Activated naive CD4-positive, alpha-beta T cell (primary cell): ENCODE measurements around the gene CACNB2.

Experiments
- DNase-seq, 4 experiments: peaks; one replicate each; lab custom pipeline; 2025; lab: John Stamatoyannopoulos, UW

Gene CACNB2

DNA sequence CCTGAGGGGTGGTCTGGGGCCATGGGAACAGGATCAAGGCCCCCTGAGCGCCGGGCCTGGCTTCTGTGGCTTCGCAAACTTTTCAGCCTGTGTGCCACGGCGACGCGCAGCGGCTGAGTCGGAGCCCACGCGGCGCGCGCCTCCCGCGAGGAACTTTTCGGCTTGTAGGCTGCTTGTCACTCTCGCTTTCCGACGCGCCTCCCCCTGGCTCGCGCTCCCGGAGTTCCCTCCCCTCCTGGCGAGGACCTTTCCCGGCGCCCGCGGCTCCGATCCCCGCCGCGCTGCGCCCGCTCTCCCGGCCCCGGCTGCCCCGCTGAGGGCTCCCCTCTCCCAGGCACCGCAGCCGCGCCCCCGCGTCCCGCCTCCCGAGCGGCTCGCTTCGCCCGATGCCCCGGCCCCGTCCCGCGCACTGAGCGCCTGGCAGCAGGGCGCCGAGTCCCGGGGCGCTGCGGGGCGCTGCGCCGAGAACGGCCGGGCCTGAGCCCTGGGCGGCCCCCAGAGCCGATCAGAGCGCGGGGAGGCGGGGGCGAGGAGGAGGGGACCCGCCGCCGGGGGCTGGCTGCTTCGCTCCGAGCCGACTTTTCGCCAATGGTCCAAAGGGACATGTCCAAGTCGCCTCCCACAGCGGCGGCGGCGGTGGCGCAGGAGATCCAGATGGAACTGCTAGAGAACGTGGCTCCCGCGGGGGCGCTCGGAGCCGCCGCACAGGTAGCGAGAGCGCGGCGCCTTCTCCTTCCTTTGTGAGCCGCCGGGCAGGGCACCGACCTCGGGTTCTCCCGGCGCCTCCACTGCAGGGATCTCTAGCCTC lies at the start of gene CACNB2:
Gene CACNB2, plus strand, starts transcription at position 276 of the 808 bp plus-strand sequence.
- no peak for DNase-seq

DNA sequence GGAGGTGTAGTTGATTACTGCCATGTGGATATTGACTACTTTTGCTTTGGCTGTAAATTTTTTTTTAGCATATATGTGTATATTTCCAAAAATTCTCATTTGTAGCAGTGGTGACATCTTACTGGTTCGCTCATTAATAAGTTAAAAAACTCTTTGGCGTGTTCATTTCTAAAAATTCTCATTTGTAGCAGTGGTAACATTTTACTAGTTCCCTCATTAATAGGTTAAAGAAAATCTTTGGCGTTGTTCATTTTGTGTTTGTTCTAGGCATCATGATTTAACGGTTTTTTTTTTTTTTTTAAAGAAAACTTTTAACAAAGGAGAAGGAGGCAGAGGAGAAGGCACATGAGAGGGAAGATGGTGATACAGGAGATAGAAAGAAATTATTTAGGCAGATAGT lies 45.9 kb upstream of the CACNB2 start:
- DNase-seq: no peak

DNA sequence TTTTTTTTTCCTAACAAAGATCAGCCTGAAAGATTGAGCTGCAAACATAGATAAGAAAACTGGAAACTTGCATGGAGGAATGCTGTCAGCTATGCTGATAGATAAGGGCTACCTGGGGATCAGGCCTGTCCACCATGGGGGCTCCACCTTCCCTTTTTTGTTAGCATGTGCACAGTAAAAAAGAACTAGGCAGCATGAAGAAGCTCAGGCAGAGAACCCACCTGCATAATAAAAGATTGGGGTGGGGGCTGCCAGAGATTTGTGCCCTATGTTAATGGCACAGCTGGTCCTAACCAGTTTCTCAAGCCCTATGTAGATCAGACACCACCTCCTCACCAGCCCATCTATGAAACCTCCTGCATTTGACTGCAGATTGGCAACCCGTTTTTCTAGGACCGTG lies 45.4 kb upstream of the CACNB2 start:
- DNase-seq: no peak

DNA sequence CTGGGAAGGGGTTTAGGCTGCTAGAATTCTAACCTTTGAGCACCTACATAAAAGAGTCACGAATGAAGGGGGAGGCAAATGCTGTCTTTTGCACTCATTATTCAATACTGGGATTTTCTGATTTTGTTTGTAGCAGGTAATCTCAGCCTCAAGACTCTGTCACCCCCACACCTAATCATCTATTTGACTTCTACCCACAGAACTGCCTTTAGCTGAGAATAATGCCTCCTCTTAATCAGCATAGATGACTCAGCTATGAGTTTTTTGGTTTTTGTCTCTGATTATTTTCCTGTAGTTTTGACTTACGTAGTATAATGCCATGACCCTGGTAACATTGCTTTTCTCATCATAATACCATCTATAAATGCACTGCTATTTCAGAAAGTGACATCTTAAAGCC lies 42.7 kb upstream of the CACNB2 start:
- DNase-seq: no peak

DNA sequence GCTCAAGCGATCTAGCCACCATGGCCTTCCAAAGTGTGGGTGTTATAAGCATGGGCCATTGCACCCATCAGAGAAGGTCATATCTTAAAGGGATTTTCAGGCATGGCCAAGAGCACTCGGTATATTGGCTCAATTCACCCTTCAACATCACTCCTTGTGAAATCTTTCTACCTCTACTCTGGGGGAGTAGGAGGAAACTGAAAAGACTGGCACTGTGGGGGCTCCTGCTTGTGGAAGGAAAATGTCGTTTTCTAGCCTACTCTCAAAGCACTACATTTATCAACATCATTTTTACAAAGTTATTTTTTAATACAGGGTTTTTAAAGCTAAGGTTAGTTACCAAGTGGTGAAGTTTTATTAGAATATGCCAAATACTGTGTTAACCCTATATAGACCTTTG lies 42.0 kb upstream of the CACNB2 start:
- no peak for DNase-seq

DNA sequence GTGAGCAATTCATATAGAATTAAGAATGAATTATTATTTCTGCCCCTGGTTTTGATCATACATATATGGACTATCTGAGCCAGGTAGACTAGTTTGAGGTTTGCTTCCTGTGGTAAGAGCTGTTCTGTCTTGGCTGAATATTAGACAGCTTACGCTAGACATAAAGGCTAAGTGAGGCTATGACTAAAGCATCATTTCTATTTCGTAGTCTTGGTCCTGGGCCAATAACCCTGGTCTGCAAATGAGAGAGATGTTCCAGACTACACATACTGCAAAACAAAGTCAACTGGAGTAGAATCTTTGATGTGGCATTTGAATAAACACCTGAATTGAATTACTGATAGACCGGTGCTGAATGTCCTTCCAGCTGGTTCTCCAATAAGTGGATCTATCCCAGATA lies 40.8 kb upstream of the CACNB2 start:
- no peak for DNase-seq

DNA sequence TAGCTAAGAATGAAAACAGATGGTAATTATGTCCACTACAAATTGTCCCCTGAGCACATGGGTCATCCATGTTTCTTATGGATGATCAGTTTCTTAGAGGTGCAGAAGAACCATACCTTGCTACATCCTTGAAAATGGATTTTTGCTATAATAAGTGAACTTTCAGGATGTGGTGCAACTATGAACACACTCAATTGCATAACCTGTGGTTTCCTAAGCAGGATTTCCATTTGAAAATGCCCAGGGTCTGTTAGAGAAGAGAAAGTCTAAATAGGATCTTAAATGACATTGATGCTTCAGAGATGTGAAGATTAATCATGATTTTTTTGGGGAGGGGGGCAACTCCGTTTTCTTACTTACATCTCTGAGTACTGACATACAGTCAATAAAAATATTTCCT lies 39.6 kb upstream of the CACNB2 start:
- DNase-seq: no peak

DNA sequence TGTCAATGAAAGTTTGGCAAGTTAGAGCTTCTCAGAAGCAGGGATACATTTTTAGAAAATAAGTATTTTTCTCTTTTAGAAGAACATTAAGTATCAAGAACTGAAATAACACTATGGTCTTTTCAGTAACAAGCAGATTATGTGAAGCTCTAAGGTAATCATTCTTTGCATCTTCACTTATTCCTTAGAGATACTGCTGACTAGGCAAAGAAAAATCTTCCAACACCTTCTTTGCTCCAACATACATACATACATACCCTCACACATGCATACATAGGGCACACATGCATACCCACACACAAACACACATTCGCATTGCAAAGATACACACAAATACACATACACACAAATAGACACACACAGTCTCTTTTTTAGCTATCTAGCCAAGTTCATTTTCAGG lies 37.8 kb upstream of the CACNB2 start:
- DNase-seq: no peak

DNA sequence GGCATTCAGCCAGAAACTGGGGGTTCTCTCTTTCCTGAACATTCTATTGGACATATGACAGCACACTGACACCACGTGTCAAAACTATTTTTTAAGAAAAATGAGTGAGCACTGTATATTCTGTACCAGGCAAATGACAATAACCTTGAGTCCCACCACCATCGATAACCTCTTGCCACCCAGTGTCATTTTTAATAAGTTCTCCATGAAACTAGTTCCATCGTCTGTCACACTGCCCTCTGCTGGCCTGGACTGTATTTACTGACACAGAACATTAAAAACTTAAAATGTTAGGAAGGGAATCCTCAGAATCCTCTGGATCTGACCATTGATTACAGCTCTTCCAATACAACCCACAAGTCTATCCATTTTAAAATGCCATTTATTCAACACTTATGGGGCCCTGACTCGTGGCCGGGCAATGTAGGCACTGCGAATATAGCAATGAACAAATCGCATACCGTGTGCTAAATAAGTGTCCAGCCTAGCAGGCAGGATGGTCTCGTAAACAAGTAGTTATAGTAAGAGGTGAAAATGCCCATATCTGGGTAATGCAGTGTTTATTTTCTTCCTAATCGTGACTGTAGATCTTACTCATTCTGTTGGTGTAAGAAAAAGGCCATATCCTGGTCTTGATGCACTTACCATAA lies 35.9 kb upstream of the CACNB2 start:
- DNase-seq: peak in 2 of 4 experiments; percentile 1 to 2

DNA sequence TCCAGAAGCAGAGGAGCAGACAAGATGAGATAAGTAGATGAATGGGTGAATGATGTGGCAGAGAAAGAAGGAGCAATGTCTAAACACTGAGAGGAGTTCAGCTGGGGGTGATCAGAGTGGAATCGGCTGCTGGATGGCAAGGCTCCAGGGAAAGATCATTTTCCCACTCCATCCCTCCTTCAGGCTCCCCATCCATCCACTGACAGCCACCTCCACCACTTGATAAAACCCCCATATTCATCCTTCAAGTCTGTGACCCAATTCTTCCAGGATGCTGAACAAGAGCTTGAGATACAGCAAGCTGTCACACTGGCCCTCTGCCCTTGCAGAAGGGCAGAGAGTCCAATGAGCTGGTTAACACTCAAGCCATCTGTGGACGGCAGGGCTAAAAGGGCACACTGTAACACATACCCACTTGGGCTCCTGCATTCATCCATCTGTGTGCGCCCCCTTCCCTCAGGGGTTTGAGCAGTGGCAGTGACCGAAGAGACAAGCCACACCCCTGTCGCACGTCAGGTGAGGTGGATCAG lies 30.8 kb upstream of the CACNB2 start:
- DNase-seq: no peak

DNA sequence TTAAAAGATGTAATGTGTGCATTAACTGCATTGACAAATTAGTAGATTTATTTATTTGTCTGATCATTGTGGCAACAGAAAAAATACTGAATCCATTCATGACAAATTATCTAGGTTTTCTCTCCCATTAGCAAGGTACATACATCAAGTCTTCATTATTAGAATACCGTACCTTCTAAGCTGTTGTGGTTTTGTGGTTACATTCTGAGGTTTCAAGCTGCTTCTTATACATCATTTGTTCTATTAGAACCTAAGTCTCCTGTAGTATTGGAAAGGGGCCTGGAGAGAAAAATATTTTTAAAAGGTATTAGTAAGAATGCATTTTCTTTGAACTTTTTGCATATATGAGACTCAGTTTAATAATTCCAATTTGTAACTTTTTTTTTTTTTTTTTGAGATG lies 26.3 kb upstream of the CACNB2 start:
- DNase-seq: no peak

DNA sequence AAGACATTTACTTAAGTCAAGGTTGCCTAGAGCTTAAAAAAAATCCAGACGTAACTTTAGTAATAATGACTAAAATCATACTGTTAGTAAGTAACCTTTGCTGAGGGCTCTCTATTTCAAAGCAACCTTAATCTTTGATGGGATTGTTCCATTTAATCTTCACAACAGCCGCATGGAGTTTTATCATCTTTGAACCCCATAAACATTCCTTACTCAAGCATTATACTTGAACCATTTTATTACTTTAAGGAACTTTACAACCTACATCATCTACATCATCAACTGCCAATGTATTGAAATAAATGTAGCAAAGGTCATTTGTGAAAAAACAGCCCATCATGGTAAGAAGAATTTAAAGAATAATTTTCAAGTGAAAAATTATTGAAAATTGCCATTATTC lies 22.9 kb upstream of the CACNB2 start:
- DNase-seq: no peak

DNA sequence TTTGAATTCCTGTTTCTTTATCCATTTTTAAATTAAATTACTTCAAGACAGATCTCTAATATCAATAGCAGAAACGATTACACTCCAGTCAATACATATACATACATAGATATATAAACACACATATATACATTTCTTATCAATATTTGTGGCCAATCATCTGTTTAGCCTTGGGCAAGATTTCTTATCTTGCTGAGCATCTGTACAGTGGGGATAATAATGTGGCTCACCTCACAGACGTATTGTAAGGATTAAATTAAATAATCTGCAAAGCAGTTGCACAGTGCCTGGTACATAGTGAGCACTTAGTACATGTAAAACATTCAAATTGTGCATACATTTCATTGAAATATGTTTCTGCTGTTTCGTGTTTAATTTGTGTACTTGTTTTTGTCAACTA lies 17.5 kb upstream of the CACNB2 start:
- DNase-seq: no peak

DNA sequence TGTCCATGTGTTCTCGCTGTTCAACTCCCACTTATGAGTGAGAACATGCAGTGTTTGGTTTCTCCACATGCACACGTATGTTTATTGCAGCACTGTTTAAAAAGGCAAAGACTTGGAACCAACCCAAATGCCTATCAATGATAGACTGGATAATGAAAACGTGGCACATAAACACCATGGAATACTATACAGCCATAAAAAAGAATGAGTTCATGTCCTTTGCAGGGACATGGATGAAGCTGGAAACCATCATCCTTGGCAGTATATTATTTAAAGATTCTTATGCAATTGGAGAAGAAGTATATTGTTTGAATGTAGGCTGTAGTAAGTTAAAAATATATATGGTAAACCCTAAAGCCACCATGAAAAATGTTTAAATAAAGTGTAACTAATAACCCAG lies 7.2 kb upstream of the CACNB2 start:
- no peak for DNase-seq

DNA sequence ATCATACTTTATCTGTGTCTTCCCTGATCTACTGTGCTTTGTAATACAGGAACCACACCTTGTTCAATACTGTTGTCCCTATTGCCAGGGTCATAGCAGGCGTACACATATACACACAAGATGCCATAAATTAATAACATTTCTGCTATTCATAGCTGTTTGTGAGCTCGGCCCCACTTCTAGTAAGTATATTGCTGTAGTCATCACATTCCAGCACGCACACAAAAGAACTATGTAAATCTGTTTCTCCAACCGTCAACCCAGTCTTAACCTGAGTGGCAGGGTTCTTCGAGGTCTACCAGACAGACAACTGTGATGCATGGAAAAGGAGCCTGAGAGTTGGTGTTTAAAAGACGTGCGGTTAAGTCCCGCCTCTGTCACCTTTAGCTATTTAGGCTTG lies 5.7 kb upstream of the CACNB2 start:
- no peak for DNase-seq

DNA sequence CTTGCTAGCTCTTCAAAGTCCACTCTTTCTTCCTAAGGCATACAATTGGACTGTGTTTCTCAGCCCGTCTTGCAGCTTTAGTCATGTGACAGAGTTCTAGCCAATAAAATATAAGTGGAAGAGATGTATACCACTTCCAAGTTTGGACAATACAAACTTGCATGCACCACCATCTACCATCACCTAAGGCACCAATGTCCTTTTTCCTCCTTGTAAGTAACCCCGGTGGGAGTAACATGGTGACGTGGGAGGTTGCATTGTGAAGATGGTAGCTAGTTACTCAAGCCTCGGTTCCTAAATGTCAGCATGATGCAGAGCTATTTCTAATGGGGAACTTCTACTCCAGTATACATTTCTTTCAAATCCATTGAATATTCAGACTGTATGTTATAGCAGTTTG lies 5.3 kb upstream of the CACNB2 start:
- no peak for DNase-seq

DNA sequence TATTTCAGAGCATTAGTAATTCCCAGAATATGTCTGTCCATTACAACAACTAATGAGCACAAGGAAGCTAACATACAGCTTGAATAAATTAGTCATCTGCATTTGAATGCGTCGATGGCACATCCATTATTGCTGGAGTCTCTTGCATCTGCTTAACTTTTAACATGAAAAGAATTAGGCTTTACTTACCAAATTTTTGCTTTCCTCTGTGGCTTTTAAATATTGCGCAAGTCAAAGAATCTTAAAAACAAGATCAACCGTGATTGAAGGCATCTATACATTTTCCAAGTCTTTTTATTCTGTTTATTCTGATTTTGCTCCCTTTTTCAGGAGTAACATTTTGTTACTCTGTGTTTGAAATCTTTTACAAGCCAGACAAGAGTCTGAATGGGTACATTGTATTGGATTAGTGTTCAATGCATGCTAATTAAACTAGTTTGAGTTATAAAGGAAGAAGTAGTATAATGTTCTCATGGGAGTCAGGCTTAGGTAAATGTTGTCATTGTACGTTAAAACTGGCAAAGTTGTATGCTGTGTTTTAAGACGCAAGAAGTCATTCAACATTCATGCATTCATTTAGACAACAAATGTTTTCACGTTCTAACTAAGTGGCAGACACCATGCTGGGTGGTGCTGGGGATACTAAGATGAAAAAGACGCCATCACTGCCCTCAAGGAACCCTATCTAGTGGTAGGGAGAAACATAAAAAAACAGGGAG lies 4.0 kb upstream of the CACNB2 start:
- no peak for DNase-seq

DNA sequence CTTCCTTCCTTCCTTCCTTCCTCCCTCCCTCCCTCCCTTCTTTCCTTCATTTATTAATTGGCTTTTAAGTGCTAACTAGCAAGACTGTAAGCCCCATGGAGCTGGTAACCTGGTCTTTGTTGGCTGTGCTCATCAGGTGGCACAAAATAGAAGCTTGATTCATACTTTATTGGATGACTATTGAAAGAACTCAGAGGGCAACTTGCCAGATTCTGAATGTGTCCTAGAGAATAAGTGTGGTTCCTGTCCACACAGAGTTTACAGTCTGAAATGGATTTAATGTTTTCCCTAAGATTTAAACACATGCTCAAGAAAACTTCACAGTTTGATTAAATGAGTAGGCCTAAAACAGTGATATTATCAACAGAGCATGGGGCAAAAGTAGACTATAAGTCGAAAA lies 3.1 kb upstream of the CACNB2 start:
- no peak for DNase-seq

DNA sequence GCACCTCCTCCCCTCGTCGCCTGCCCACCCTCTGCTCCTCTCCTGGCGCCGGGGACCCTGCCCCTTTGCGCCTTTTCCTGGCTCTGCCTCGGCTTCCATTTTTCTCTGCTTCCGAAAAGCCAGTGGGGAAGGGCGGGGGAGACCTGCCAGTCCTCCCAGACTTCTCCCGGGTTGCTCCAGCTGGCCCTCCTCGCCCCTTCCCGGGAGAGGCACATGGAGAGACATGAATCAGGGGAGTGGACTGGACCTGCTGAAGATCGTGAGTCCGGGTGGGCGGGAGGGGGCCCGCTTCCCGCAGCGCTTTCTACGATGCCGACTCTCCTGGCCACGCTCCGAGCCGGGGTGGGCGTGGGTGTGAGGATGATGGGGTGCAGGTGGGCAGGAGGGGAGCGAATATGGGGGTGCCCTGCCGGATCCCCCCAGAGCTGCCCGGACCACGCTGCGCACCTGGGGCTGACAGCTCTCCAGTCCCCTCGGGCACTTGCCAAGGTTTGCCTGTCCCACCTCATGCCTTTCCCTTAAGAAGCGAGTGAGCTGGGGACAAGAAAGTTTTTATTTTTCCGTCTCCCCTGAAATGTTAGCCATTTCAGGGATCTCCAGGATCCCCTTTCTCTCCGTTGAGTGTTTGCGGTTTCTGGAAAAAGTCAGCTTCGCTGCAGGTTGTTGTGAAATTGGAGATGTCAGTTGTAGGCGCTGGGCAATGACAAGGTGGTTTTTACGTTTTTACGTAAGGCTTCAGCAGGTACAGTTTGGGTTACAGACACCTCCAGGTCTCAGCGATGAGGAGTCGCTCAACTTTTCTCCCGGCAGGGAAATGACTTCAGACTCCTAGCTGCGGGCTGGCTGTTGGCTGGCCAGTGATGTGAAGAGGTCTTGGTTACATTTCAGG lies 977 bp downstream of the CACNB2 start:
- DNase-seq: no peak

DNA sequence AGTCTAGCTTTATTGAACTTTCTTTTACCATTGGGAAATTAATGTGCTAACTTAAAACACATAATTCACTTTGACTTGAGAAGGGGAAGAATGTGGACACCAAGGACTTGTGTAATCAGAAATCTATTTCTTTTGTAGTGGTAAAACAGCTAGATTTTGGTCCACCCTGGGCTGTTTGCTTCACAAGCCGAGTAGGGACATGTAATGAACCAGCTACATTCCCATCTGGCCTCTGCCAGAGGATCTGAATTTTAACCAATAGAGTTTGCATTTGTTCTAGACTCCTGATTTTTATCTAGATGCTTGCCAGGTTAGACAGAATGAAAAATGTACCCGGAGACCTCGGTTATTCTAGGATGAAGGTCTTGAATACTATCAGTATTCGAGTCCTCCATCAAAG lies 1.9 kb downstream of the CACNB2 start:
- DNase-seq: no peak

DNA sequence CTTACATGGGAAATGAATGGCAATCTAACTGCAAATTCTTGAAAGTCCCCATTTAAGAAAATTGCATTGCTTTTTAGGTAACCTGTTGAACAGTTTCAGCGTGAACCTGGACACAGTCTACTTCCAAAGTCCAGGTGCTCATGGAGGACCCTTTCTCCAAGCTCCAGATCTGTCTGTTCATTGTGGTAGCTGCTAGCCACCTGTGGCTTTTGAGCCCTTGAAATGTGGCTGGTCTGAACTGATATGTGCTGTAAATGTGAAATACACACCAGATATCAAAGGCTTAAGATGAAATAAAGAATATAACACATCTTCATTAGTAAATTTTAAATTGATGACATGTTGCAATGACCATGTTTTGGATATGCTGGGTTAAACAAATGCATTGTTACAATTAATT lies 4.2 kb downstream of the CACNB2 start:
- DNase-seq: no peak

DNA sequence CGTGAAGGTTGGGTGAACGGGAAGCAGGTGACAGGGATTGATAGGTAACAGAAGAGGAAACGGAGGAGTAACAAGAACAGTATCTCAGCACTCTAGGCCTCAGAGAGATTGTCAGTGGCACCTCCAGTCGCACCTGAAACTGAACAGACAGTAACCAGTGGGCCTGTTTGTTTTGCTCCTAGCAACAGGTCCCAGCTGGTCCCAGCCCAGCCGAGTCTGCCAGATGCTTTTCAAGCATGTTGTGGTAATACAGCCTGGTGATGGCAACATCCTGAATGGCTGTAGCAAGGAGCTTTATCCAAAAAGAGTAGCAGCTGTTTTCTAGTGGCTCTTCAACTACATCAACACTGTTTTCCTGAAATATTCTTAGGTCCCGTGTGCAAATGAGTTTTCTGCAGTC lies 4.7 kb downstream of the CACNB2 start:
- no peak for DNase-seq
